ENCODE measurements around the gene GPR39.

Gene GPR39

GRCh38 chr2:132606649-132607048 is 190.0 kb downstream of the GPR39 start:
- DNase-seq: no peak

- no peak for DNase-seq
Observed at GRCh38 chr2:132607426-132608090, 191.0 kb downstream of the GPR39 start.

GRCh38 chr2:132608311-132608710 is 191.7 kb downstream of the GPR39 start:
- DNase-seq: no peak

- DNase-seq: no peak
Observed at GRCh38 chr2:132609101-132609890, 192.7 kb downstream of the GPR39 start.

GRCh38 chr2:132611719-132612118 is 195.1 kb downstream of the GPR39 start:
- DNase-seq: no peak

- DNase-seq: no peak
Observed at GRCh38 chr2:132615329-132616085, 198.9 kb downstream of the GPR39 start.

- DNase-seq: no peak
Observed at GRCh38 chr2:132617989-132618388, 201.4 kb downstream of the GPR39 start.

GRCh38 chr2:132618734-132619133 is 202.1 kb downstream of the GPR39 start:
- no peak for DNase-seq

GRCh38 chr2:132620115-132620514 is 203.5 kb downstream of the GPR39 start:
- DNase-seq: no peak

- no peak for DNase-seq
Observed at GRCh38 chr2:132621131-132621875, 204.7 kb downstream of the GPR39 start.

GRCh38 chr2:132623096-132623839 is 206.7 kb downstream of the GPR39 start:
- DNase-seq: no peak

GRCh38 chr2:132627536-132627935 is 210.9 kb downstream of the GPR39 start:
- DNase-seq: no peak

GRCh38 chr2:132632000-132632649 is 215.5 kb downstream of the GPR39 start:
- DNase-seq: peak; percentile 29 to 63

- DNase-seq: no peak
Observed at GRCh38 chr2:132633635-132634034, 217.0 kb downstream of the GPR39 start.

GRCh38 chr2:132636346-132636745 is 219.7 kb downstream of the GPR39 start:
- DNase-seq: no peak

- no peak for DNase-seq
Observed at GRCh38 chr2:132638313-132639040, 221.9 kb downstream of the GPR39 start.

GRCh38 chr2:132640116-132640515 is 223.5 kb downstream of the GPR39 start:
- no peak for DNase-seq

- DNase-seq: no peak
Observed at GRCh38 chr2:132641819-132642218, 225.2 kb downstream of the GPR39 start.

- no peak for DNase-seq
Observed at GRCh38 chr2:132642415-132642814, 225.8 kb downstream of the GPR39 start.

GRCh38 chr2:132645176-132645575 is 228.6 kb downstream of the GPR39 start:
- no peak for DNase-seq
